K562 (cell line): ENCODE data around the gene FGR. TPM values are rescaled to one million over a fixed set of nuclear protein-coding genes. Genes with fewer than 3 reads are reported as not detected.

Source experiments
- BACH1 ChIP-seq: fragments of 200-800 bp; sonication (Bioruptor generic); IDR thresholded peaks from 2 replicates; pipeline ENCODE4 v1.6.1; 2016; ENCODE audit warnings: missing genetic modification characterization, missing compliant biosample characterization
- CCNT2 ChIP-seq: IDR thresholded peaks from 2 replicates; pipeline ENCODE4 v1.6.1; 2011; ENCODE audit warnings: borderline replicate concordance, low read depth, mild to moderate bottlenecking, moderate library complexity, mixed read lengths, low read length; ENCODE audit not compliant: insufficient read length; ENCODE audit errors: extremely low read depth
- KDM1A ChIP-seq, 2 experiments: fragments of 450-650 bp; IDR thresholded peaks; 2 replicates each; pipeline ENCODE4 v1.6.1; 2016; ENCODE audit warnings: mild to moderate bottlenecking in 2 of 2
- KLF13 ChIP-seq: fragments of 450-650 bp; IDR thresholded peaks from 2 replicates; pipeline ENCODE4 v1.6.1; 2016; ENCODE audit warnings: missing genetic modification characterization, low read depth, mild to moderate bottlenecking, missing compliant biosample characterization, moderate library complexity, borderline replicate concordance
- NKRF ChIP-seq: fragments of 450-650 bp; IDR thresholded peaks from 2 replicates; pipeline ENCODE4 v1.6.1; 2016; ENCODE audit warnings: borderline replicate concordance
- RB1 ChIP-seq: fragments of 450-650 bp; IDR thresholded peaks from 2 replicates; pipeline ENCODE4 v1.6.1; 2017; ENCODE audit warnings: low read depth, mild to moderate bottlenecking
- RNF2 ChIP-seq: sonication (generic); IDR thresholded peaks from 2 replicates; pipeline ENCODE4 v1.6.1; 2016
- RUNX1 ChIP-seq: sonication (generic); IDR thresholded peaks from 2 replicates; pipeline ENCODE4 v1.6.1; 2016; ENCODE audit warnings: antibody characterized with exemption, low read depth
- SMC3 ChIP-seq: conservative IDR thresholded peaks from 2 replicates; pipeline ENCODE4 v1.6.1; 2011; ENCODE audit warnings: low read depth, low read length, improper control_type of control experiment; ENCODE audit not compliant: insufficient read depth
- TFAM ChIP-seq: fragments of 250-450 bp; sonication (Bioruptor Pico); conservative IDR thresholded peaks from 2 replicates; pipeline ENCODE4 v1.5.0; 2021; ENCODE audit warnings: mild to moderate bottlenecking, moderate library complexity
- USF1 ChIP-seq: sonication (generic); formaldehyde crosslinking; IDR thresholded peaks from 2 replicates; pipeline ENCODE4 v1.9.0; 2022; ENCODE audit warnings: mild to moderate bottlenecking, missing genetic modification reagents
- USF2 ChIP-seq: sonication (generic); formaldehyde crosslinking; IDR thresholded peaks from 2 replicates; pipeline ENCODE4 v1.5.0; 2020; ENCODE audit warnings: missing genetic modification reagents
- XRCC3 ChIP-seq: fragments of 450-650 bp; IDR thresholded peaks from 2 replicates; pipeline ENCODE4 v1.6.1; 2017; ENCODE audit warnings: mild to moderate bottlenecking, moderate library complexity
- ZBTB7A ChIP-seq: IDR thresholded peaks from 2 replicates; pipeline ENCODE4 v1.6.1; 2011; ENCODE audit warnings: low read depth, mild to moderate bottlenecking, low read length, moderate library complexity, borderline replicate concordance; ENCODE audit not compliant: control insufficient read depth
- ZNF324 ChIP-seq: fragments of 250-450 bp; sonication (Bioruptor Pico); IDR thresholded peaks from 2 replicates; pipeline ENCODE4 v1.4.0; 2020; ENCODE audit warnings: mild to moderate bottlenecking
- polyA plus RNA-seq, 8 experiments: library from polyadenylated mRNA; depleted of rRNA in 4 of 8; stranded (reverse) in 5 of 8; unstranded in 3 of 8; fragments of >200 nt; fragmentation: Nextera tagmentation in 2 of 8; fragmentation: Illumina TruSeq in 1 of 8; extraction: Ambion mirVana in 2 of 8; extraction: Trizol in 1 of 8; gene quantifications; 2 replicates each; pipeline versions ENCODE4 v1.2.1 to v1.2.3, GENCODE V29; 2011 to 2014; ENCODE audit warnings: inconsistent platforms in 1 of 8, missing spikeins in 1 of 8
- total RNA-seq, 7 experiments: library from RNA; depleted of rRNA in 6 of 7; stranded (reverse); fragments of >200 nt in 6 of 7; fragmentation: Illumina TruSeq in 2 of 7; extraction: Trizol in 2 of 7; gene quantifications; 2 replicates each; pipeline versions ENCODE4 v1.2.1 to v1.2.3, GENCODE V29; 2011 to 2021; ENCODE audit warnings: low replicate concordance in 1 of 7
- TF ChIP-seq, protein P1 (sequence below): sonication (generic); formaldehyde crosslinking; IDR thresholded peaks from 2 replicates; pipeline ENCODE4 v1.8.0; 2022; ENCODE audit warnings: missing genetic modification reagents, mild to moderate bottlenecking, moderate library complexity, borderline replicate concordance
- TF ChIP-seq, protein P2 (sequence below): fragments of 200-400 bp; formaldehyde crosslinking; IDR thresholded peaks from 2 replicates; pipeline ENCODE4 v1.6.1; 2017; ENCODE audit warnings: mild to moderate bottlenecking, low read depth, low read length, moderate library complexity
- TF ChIP-seq, protein P3 (sequence below), 2 experiments: fragments of 450-650 bp; IDR thresholded peaks; 2 replicates each; pipeline ENCODE4 v1.6.1; 2016

FGR gene
- total and polyA plus RNA-seq, 9 of the 15 experiments (the other 6 are each of a cell fraction or from before 2014, with no cell fraction given): 0.04 to 0.11 TPM; not detected in 7

DNA sequence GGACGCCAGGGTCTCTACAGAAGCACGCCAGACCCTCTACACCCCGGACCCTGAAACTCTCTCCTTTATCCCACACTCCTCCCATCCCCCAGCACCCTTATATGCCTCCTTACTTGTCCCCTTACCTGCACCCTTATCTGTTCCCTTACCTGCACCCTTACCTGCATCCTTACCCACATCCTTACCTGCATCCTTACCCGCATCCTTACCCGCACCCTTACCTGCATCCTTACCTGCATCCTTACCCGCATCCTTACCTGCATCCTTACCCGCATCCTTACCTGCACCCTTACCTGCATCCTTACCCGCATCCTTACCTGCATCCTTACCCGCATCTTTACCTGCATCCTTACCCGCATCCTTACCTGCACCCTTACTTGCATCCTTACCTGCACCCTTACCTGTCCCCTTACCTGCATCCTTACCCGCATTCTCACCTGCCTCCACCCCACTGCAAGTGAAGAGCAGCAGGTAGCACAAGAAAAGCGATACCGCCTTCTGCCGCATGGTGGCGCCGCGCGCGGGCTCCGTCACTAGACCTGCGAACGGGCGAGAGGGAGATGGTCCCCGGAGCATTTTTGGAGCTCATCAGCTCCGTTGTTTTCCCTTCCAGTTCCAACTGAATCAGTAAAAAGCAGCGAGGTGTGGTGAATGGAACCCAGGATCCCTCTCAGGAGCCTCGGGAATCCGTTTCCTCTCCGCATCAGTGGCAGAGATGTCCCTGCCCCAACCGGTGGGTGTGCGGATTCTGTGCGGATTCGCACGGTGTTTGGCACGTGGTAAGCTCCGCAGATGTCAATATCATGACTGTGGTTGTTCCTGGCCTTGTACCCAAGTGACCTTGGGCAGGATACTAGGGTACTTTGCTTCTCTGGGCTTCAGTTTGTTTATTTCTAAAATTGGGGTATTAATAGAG lies 34.1 kb upstream of the FGR start (continued):
- TF ChIP-seq, protein P1, sequence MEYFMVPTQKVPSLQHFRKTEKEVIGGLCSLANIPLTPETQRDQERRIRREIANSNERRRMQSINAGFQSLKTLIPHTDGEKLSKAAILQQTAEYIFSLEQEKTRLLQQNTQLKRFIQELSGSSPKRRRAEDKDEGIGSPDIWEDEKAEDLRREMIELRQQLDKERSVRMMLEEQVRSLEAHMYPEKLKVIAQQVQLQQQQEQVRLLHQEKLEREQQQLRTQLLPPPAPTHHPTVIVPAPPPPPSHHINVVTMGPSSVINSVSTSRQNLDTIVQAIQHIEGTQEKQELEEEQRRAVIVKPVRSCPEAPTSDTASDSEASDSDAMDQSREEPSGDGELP (CRISPR knock-in tag): peak; percentile 45; the same call in 1 of the 2 replicates
- TF ChIP-seq XRCC3 (no peak), RUNX1 (0 out of 2 replicates have a peak, but pooled peaks have one; percentile 28), TFAM (CRISPR knock-in tag) (no peak), USF1 (CRISPR knock-in tag) (peak; percentile 65), CCNT2 (no peak), ZBTB7A (peak; percentile 43; the same call in 1 of the 2 replicates), NKRF (peak; percentile 43; the same call in 1 of the 2 replicates), KLF13 (tag) (0 out of 2 replicates have a peak, but pooled peaks have one; percentile 26), SMC3 (peak; percentile 82), BACH1 (tag) (no peak), RB1 (peak; percentile 63; the same call in 1 of the 2 replicates), RNF2 (no peak), KDM1A (IDR thresholded peaks at IDR 0.05) (peak; percentile 81 to 84; a peak in 3 of 4 replicates), USF2 (CRISPR knock-in tag) (peak; percentile 49), ZNF324 (CRISPR knock-in tag) (no peak)
- TF ChIP-seq, protein P2, sequence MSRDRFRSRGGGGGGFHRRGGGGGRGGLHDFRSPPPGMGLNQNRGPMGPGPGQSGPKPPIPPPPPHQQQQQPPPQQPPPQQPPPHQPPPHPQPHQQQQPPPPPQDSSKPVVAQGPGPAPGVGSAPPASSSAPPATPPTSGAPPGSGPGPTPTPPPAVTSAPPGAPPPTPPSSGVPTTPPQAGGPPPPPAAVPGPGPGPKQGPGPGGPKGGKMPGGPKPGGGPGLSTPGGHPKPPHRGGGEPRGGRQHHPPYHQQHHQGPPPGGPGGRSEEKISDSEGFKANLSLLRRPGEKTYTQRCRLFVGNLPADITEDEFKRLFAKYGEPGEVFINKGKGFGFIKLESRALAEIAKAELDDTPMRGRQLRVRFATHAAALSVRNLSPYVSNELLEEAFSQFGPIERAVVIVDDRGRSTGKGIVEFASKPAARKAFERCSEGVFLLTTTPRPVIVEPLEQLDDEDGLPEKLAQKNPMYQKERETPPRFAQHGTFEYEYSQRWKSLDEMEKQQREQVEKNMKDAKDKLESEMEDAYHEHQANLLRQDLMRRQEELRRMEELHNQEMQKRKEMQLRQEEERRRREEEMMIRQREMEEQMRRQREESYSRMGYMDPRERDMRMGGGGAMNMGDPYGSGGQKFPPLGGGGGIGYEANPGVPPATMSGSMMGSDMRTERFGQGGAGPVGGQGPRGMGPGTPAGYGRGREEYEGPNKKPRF: no peak
- TF ChIP-seq, protein P3, sequence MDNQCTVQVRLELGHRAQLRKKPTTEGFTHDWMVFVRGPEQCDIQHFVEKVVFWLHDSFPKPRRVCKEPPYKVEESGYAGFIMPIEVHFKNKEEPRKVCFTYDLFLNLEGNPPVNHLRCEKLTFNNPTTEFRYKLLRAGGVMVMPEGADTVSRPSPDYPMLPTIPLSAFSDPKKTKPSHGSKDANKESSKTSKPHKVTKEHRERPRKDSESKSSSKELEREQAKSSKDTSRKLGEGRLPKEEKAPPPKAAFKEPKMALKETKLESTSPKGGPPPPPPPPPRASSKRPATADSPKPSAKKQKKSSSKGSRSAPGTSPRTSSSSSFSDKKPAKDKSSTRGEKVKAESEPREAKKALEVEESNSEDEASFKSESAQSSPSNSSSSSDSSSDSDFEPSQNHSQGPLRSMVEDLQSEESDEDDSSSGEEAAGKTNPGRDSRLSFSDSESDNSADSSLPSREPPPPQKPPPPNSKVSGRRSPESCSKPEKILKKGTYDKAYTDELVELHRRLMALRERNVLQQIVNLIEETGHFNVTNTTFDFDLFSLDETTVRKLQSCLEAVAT (IDR thresholded peaks at IDR 0.05): peak in 1 of 2 experiments; percentile 60; a peak in 1 of 4 replicates
